ENCODE data around the gene BLMH. TPM values are rescaled to one million over a fixed set of nuclear protein-coding genes. Genes with fewer than 3 reads are reported as not detected.

Gene BLMH
- total RNA-seq, 1 experiment from 2014 or later, result 59.0 TPM

GRCh38 chr17:30232824-30233427 is 58.8 kb downstream of the BLMH start:
- ATAC-seq (no peak), DNase-seq (ENCODE audit: low read depth, low spot score) (no peak)
- no peak overlapping the region for H3K27ac ChIP-seq (ENCODE audit: low read length)
- H3K4me1 ChIP-seq (ENCODE audit: control insufficient read depth, insufficient read depth, low read length), result peaks cover 20% of the 10 kb centered on the region
- BruUV-seq (replicated peaks), result no TSS peak
- H3K27me3 ChIP-seq (ENCODE audit: control insufficient read depth, insufficient read depth, low read length), result peaks cover 18% of the 10 kb centered on the region
- TF ChIP-seq SIN3A (IDR thresholded peaks at IDR 0.05; ENCODE audit: borderline replicate concordance, insufficient read depth, low read depth, low read length) (no peak), CTCF (IDR thresholded peaks at IDR 0.05) (no peak), REST (IDR thresholded peaks at IDR 0.05; ENCODE audit: insufficient read depth in 1 of 2, low read depth in 2 of 2, low read length in 1 of 2) (no peak), POLR2AphosphoS5 (IDR thresholded peaks at IDR 0.05; ENCODE audit: low read depth, low read length) (no peak), TCF7L2 (IDR thresholded peaks at IDR 0.05; ENCODE audit: low read depth, low read length) (no peak)
- ChIA-PET POLR2A (no interaction called here), CTCF (no interaction called here)
- intact Hi-C loops (cut with micrococcal nuclease; ENCODE audit: unreplicated experiment), result no loop called here
- no peak overlapping the region for H3K4me3 ChIP-seq (ENCODE audit: low read depth in 2 of 2, low read length in 2 of 2)
- no peaks in the 10 kb centered on the region for H3K9me3 ChIP-seq (ENCODE audit: control insufficient read depth, insufficient read depth, low read depth, low read length)
- no peaks in the 10 kb centered on the region for H3K36me3 ChIP-seq (ENCODE audit: control insufficient read depth, insufficient read depth, low read length)
- in situ Hi-C loops (cut with HindIII; ENCODE audit: low pct_unique_long_range_greater_than_20kb, low sequenced_read_pairs), result no loop called here

GRCh38 chr17:30232015-30232823 is 59.5 kb downstream of the BLMH start:
- H3K27ac ChIP-seq (ENCODE audit: low read length), result no peak overlapping the region
- no peaks in the 10 kb centered on the region for H3K36me3 ChIP-seq (ENCODE audit: control insufficient read depth, insufficient read depth, low read length)
- no TSS peak for BruUV-seq (replicated peaks)
- TF ChIP-seq CTCF (IDR thresholded peaks at IDR 0.05), result no peak
- TF ChIP-seq POLR2AphosphoS5 (IDR thresholded peaks at IDR 0.05; ENCODE audit: low read depth, low read length), result no peak
- no peak for TF ChIP-seq REST (IDR thresholded peaks at IDR 0.05; ENCODE audit: insufficient read depth in 1 of 2, low read depth in 2 of 2, low read length in 1 of 2)
- ChIA-PET POLR2A (no interaction called here), CTCF (no interaction called here)
- intact Hi-C loops (cut with micrococcal nuclease; ENCODE audit: unreplicated experiment), result no loop called here
- ATAC-seq, result no peak
- DNase-seq (ENCODE audit: low read depth, low spot score), result no peak
- no peaks in the 10 kb centered on the region for H3K9me3 ChIP-seq (ENCODE audit: control insufficient read depth, insufficient read depth, low read depth, low read length)
- no peak overlapping the region for H3K4me3 ChIP-seq (ENCODE audit: low read depth in 2 of 2, low read length in 2 of 2)
- in situ Hi-C loops (cut with HindIII; ENCODE audit: low pct_unique_long_range_greater_than_20kb, low sequenced_read_pairs), result no loop called here
- H3K4me1 ChIP-seq (ENCODE audit: control insufficient read depth, insufficient read depth, low read length), result peaks cover 14% of the 10 kb centered on the region
- H3K27me3 ChIP-seq (ENCODE audit: control insufficient read depth, insufficient read depth, low read length), result peaks cover 18% of the 10 kb centered on the region

All from Panc1 (cell line).